Testis (tissue), 3 donors: Measurements from ENCODE around the gene ARHGAP26. TPM values are rescaled to one million over a fixed set of nuclear protein-coding genes. Genes with fewer than 3 reads are reported as not detected.

ENCODE experiments used
- DNase-seq: peaks from one replicate; pipeline ENCODE4 v3.0.0-alpha.2; 2019
- H3K27ac ChIP-seq, 2 donors: fragments of 200-600 bp; sonication (generic); one replicate each; pipeline ENCODE4 v1.5.1; 2019
- H3K27me3 ChIP-seq: fragments of 200-600 bp; sonication (generic); one replicate; pipeline ENCODE4 v1.5.1; 2019
- H3K36me3 ChIP-seq: fragments of 200-600 bp; sonication (generic); one replicate; pipeline ENCODE4 v1.5.1; 2017; ENCODE audit warnings: low read depth; ENCODE audit errors: missing control alignments
- H3K4me1 ChIP-seq: fragments of 200-600 bp; sonication (generic); one replicate; pipeline ENCODE4 v1.5.1; 2019
- H3K4me3 ChIP-seq, 2 donors: fragments of 200-600 bp; sonication (generic); one replicate each; pipeline ENCODE4 v1.5.1; 2017 to 2019
- H3K9me3 ChIP-seq: fragments of 200-600 bp; sonication (generic); one replicate; pipeline ENCODE4 v1.5.1; 2017
- POLR2A ChIP-seq: fragments of 450-650 bp; IDR thresholded peaks from one replicate; pipeline ENCODE4 v1.6.1; 2017; ENCODE audit warnings: antibody characterized with exemption, mild to moderate bottlenecking, moderate library complexity
- WGBS, 2 donors: methylation state at CpG; one replicate each; pipeline ENCODE4 v1.1.5; 2018; 5-methylcytosine and 5-hydroxymethylcytosine counted together
- intact Hi-C: fragments of 100-400 bp; cut with DNase I; formaldehyde crosslinking; loops from one replicate; pipeline ENCODE4 v1.15.1; 2023; ENCODE audit warnings: low total_unique reads
- polyA plus RNA-seq: library from polyadenylated mRNA; stranded (reverse); fragments of 350-450 nt; fragmentation: Illumina TruSeq; extraction: RNeasy Lipid Tissue Mini Kit (QIAGEN cat#74804); gene quantifications from one replicate; pipeline ENCODE4 v1.2.3, GENCODE V29; 2014; ENCODE audit warnings: low read depth, low replicate concordance; ENCODE audit not compliant: insufficient read depth
- total RNA-seq, 2 donors: library from RNA; depleted of rRNA; stranded (reverse); fragments of >200 nt; gene quantifications; one replicate each; pipeline ENCODE4 v1.2.3, GENCODE V29; 2016
- TF ChIP-seq, protein P1 (sequence below), 3 experiments: fragments of 450-650 bp in 2 of 3; fragments of 200-600 bp in 1 of 3; sonication (generic) in 1 of 3; IDR thresholded peaks; one replicate each; pipeline ENCODE4 v1.5.1; 2016 to 2019; ENCODE audit warnings: antibody characterized with exemption in 3 of 3, mild to moderate bottlenecking in 2 of 3, moderate library complexity in 1 of 3

The ARHGAP26 gene
- total and polyA plus RNA-seq, 3 donors from 2014 or later = 33.8 to 98.7 (median 95.7) TPM

GRCh38 chr5:143182901-143183820 lies 413.0 kb downstream of the ARHGAP26 start:
- WGBS, 2 donors = 55 to 66% methylated on average over 15 of the region's 15 CpGs
- no peak for TF ChIP-seq POLR2A
- TF ChIP-seq, protein P1, sequence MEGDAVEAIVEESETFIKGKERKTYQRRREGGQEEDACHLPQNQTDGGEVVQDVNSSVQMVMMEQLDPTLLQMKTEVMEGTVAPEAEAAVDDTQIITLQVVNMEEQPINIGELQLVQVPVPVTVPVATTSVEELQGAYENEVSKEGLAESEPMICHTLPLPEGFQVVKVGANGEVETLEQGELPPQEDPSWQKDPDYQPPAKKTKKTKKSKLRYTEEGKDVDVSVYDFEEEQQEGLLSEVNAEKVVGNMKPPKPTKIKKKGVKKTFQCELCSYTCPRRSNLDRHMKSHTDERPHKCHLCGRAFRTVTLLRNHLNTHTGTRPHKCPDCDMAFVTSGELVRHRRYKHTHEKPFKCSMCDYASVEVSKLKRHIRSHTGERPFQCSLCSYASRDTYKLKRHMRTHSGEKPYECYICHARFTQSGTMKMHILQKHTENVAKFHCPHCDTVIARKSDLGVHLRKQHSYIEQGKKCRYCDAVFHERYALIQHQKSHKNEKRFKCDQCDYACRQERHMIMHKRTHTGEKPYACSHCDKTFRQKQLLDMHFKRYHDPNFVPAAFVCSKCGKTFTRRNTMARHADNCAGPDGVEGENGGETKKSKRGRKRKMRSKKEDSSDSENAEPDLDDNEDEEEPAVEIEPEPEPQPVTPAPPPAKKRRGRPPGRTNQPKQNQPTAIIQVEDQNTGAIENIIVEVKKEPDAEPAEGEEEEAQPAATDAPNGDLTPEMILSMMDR (IDR thresholded peaks at IDR 0.05) = no peak
- no peak overlapping the region for H3K4me3 ChIP-seq
- H3K9me3 ChIP-seq = no peaks in the 10 kb centered on the region
- no peaks in the 10 kb centered on the region for H3K36me3 ChIP-seq
- DNase-seq = no peak
- no peaks in the 10 kb centered on the region for H3K27me3 ChIP-seq
- no peak overlapping the region for H3K27ac ChIP-seq
- intact Hi-C loops = no loop called here
- peaks cover 5% of the 10 kb centered on the region for H3K4me1 ChIP-seq

DNA sequence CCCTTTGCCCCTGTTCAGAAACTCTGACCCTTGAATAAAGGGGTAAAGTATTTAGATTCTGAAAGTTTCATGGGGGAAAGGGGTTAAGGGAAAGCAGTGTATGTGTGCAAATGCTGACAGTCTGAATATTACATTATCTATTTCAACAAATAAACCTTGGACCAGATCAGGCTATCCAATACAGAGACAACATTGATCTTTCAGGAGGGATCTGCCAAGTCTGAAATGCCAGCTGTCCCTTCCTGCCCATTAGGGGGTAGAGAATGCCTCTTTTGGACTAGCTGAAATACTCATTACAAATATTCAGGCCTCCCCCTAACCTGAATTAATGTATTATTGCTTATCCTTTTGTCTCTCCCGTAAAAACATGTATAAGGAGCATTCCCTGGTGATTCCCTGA lies 413.8 kb downstream of the ARHGAP26 start:
- no peak for DNase-seq
- Histone ChIP-seq H3K4me1 (peaks cover 5% of the 10 kb centered on the region), H3K27me3 (no peaks in the 10 kb centered on the region), H3K9me3 (no peaks in the 10 kb centered on the region), H3K27ac (no peak overlapping the region), H3K36me3 (no peaks in the 10 kb centered on the region), H3K4me3 (no peak overlapping the region)
- intact Hi-C loops = no loop called here
- 96 to 100% methylated on average over 1 of the region's 1 CpG for WGBS, 2 donors
- TF ChIP-seq, protein P1 (IDR thresholded peaks at IDR 0.05) = no peak
- TF ChIP-seq POLR2A = no peak

DNA sequence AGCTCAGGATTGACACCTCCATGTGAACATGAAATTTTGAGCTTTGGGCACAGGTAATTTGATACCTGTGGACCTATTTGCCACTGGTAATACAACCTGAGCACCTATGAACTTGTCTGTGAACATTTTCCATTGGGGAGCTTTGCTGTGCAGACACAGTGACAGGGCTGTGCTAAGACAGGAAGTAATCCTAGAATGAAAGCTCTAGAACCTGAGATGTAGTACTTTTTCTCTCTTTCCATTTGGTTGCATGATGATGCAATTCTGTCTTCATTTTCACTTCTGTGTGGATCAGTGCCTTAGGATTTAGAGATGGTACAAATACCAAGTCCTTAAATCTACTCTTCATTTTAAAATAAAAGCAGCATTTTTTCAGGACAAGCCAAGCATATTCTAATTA lies 416.4 kb downstream of the ARHGAP26 start:
- Histone ChIP-seq H3K27ac (no peak overlapping the region), H3K9me3 (no peaks in the 10 kb centered on the region), H3K36me3 (no peaks in the 10 kb centered on the region), H3K4me1 (peaks cover 5% of the 10 kb centered on the region), H3K27me3 (no peaks in the 10 kb centered on the region), H3K4me3 (no peak overlapping the region)
- intact Hi-C loops = no loop called here
- no peak for DNase-seq
- no peak for TF ChIP-seq POLR2A
- TF ChIP-seq, protein P1 (IDR thresholded peaks at IDR 0.05) = no peak

- Histone ChIP-seq H3K9me3 (no peaks in the 10 kb centered on the region), H3K36me3 (no peaks in the 10 kb centered on the region), H3K27me3 (no peaks in the 10 kb centered on the region), H3K4me3 (no peak overlapping the region), H3K4me1 (peaks cover 5% of the 10 kb centered on the region), H3K27ac (no peak overlapping the region)
- TF ChIP-seq, protein P1 (IDR thresholded peaks at IDR 0.05) = no peak
- TF ChIP-seq POLR2A = no peak
- 89 to 93% methylated on average over 7 to 8 of the region's 8 CpGs for WGBS, 2 donors
- DNase-seq = no peak
- intact Hi-C loops = no loop called here
Observed at GRCh38 chr5:143187495-143187894, 417.3 kb downstream of the ARHGAP26 start.

- TF ChIP-seq, protein P1 (IDR thresholded peaks at IDR 0.05) = no peak
- TF ChIP-seq POLR2A = no peak
- no peak overlapping the region for H3K27ac ChIP-seq
- 85 to 90% methylated on average over 2 of the region's 2 CpGs for WGBS, 2 donors
- H3K9me3 ChIP-seq = no peaks in the 10 kb centered on the region
- H3K4me3 ChIP-seq = no peak overlapping the region
- H3K36me3 ChIP-seq = no peaks in the 10 kb centered on the region
- no peak for DNase-seq
- intact Hi-C loops = no loop called here
- H3K4me1 ChIP-seq = peaks cover 5% of the 10 kb centered on the region
- H3K27me3 ChIP-seq = no peaks in the 10 kb centered on the region
Observed at GRCh38 chr5:143188083-143188482, 417.9 kb downstream of the ARHGAP26 start.
